NT2/D1 (cell line): ENCODE measurements around the gene CFAP20DC.
"Not testable (repeated sequence)": the region's sequence is repeated elsewhere in the genome, so short reads cannot be mapped to it uniquely, and the experiment has no call there.

Experiments used
- SUZ12 ChIP-seq: IDR thresholded peaks from 2 replicates; pipeline ENCODE4 v1.6.1; 2011; ENCODE audit not compliant: insufficient read length, insufficient read depth; ENCODE audit errors: extremely low read depth
- ZNF274 ChIP-seq: IDR thresholded peaks from 2 replicates; pipeline ENCODE4 v1.6.1; 2011; ENCODE audit warnings: mild to moderate bottlenecking, low read depth, low read length

- not testable (repeated sequence) for TF ChIP-seq ZNF274, SUZ12
Measured at GRCh38 chr3:59050811-59051414, 1.1 kb upstream of the CFAP20DC start.
